GM18907 (cell line): Measurements from ENCODE around the gene EDARADD.
"Not testable (repeated sequence)": the region's sequence is repeated elsewhere in the genome, so short reads cannot be mapped to it uniquely, and the experiment has no call there.

ENCODE experiments used
- ATAC-seq: cut with Tn5 transposase; IDR thresholded peaks from one replicate; pipeline ENCODE4 v1.9.1; 2021; ENCODE audit warnings: mild to moderate bottlenecking, moderate library complexity; ENCODE audit not compliant: unreplicated experiment

EDARADD gene

GRCh38 chr1:236426215-236426614 is 32.1 kb downstream of the EDARADD start:
- no peak for ATAC-seq

GRCh38 chr1:236429715-236430274 is 35.7 kb downstream of the EDARADD start:
- ATAC-seq: peak; percentile 53

GRCh38 chr1:236433819-236434315 is 39.8 kb downstream of the EDARADD start:
- no peak for ATAC-seq

GRCh38 chr1:236438614-236439013 is 44.5 kb downstream of the EDARADD start:
- no peak for ATAC-seq

- ATAC-seq: no peak
Observed at GRCh38 chr1:236440373-236440772, 46.3 kb downstream of the EDARADD start.

- no peak for ATAC-seq
Observed at GRCh38 chr1:236450779-236451178, 56.7 kb downstream of the EDARADD start.

GRCh38 chr1:236451796-236452373 is 57.8 kb downstream of the EDARADD start:
- no peak for ATAC-seq

GRCh38 chr1:236455243-236455642 is 61.2 kb downstream of the EDARADD start:
- no peak for ATAC-seq

- peak; percentile 73 for ATAC-seq
Observed at GRCh38 chr1:236457775-236458174, 63.7 kb downstream of the EDARADD start.

- ATAC-seq: no peak
Observed at GRCh38 chr1:236458996-236459395, 64.9 kb downstream of the EDARADD start.

GRCh38 chr1:236460103-236460502 is 66.0 kb downstream of the EDARADD start:
- no peak for ATAC-seq

- not testable (repeated sequence) for ATAC-seq
Observed at GRCh38 chr1:236464197-236464596, 70.1 kb downstream of the EDARADD start.

- ATAC-seq: peak; percentile 48
Observed at GRCh38 chr1:236465231-236465958, 71.3 kb downstream of the EDARADD start.

GRCh38 chr1:236465959-236466303 is 71.8 kb downstream of the EDARADD start:
- ATAC-seq: peak; percentile 89

- no peak for ATAC-seq
Observed at GRCh38 chr1:236467327-236467641, 73.2 kb downstream of the EDARADD start.

- no peak for ATAC-seq
Observed at GRCh38 chr1:236468625-236469024, 74.5 kb downstream of the EDARADD start.

GRCh38 chr1:236469466-236469865 is 75.4 kb downstream of the EDARADD start:
- ATAC-seq: no peak

- no peak for ATAC-seq
Observed at GRCh38 chr1:236471096-236471495, 77.0 kb downstream of the EDARADD start.

- ATAC-seq: no peak
Observed at GRCh38 chr1:236471653-236472052, 77.6 kb downstream of the EDARADD start.

- ATAC-seq: no peak
Observed at GRCh38 chr1:236472850-236473788, 79.0 kb downstream of the EDARADD start.

GRCh38 chr1:236476019-236476418 is 81.9 kb downstream of the EDARADD start:
- ATAC-seq: no peak
